Upper lobe of left lung (tissue), 6 donors: ENCODE data around the gene EAPP. TPM values are rescaled to one million over a fixed set of nuclear protein-coding genes. Genes with fewer than 3 reads are reported as not detected.

Source experiments
- ATAC-seq, 2 donors: fragments of 200-7000 bp; cut with Tn5 transposase; one replicate each; pipeline ENCODE4 v1.9.1; 2022; ENCODE audit warnings: mild to moderate bottlenecking in 2 of 2, moderate library complexity in 2 of 2; ENCODE audit not compliant: low FRiP score in 2 of 2
- DNase-seq, 2 donors: peaks; one replicate each; pipeline ENCODE4 v3.0.0-alpha.2; 2019 to 2020
- H3K27ac ChIP-seq, 4 donors: fragments of 200-600 bp; sonication (generic); one replicate each; pipeline ENCODE4 v1.5.1; 2016 to 2019
- H3K27me3 ChIP-seq, 4 donors: fragments of 200-600 bp; sonication (generic); one replicate each; pipeline ENCODE4 v1.5.1; 2017 to 2019
- H3K36me3 ChIP-seq, 4 donors: fragments of 200-600 bp; sonication (generic); one replicate each; pipeline ENCODE4 v1.5.1; 2016 to 2019
- H3K4me1 ChIP-seq, 4 donors: fragments of 200-600 bp; sonication (generic); one replicate each; pipeline ENCODE4 v1.5.1; 2018 to 2019
- H3K4me3 ChIP-seq, 4 donors: fragments of 200-600 bp; sonication (generic); one replicate each; pipeline ENCODE4 v1.5.1; 2017 to 2019; ENCODE audit warnings: mild to moderate bottlenecking in 2 of 4, moderate library complexity in 1 of 4
- H3K9me3 ChIP-seq, 4 donors: fragments of 200-600 bp; sonication (generic); one replicate each; pipeline ENCODE4 v1.5.1; 2018 to 2019
- EP300 ChIP-seq, 4 donors: sonication (generic); formaldehyde crosslinking; IDR thresholded peaks; one replicate each; pipeline ENCODE4 v1.5.1; 2017; ENCODE audit warnings: antibody characterized with exemption in 4 of 4, control low read depth in 2 of 4
- POLR2A ChIP-seq, 4 donors: fragments of 450-650 bp; IDR thresholded peaks; one replicate each; pipeline ENCODE4 v1.5.1; 2016 to 2017; ENCODE audit warnings: antibody characterized with exemption in 4 of 4, mild to moderate bottlenecking in 2 of 4
- POLR2AphosphoS5 ChIP-seq, 2 donors: sonication (generic); formaldehyde crosslinking; IDR thresholded peaks; one replicate each; pipeline ENCODE4 v1.5.1; 2017; ENCODE audit warnings: antibody characterized with exemption in 2 of 2
- WGBS, 2 donors: methylation state at CpG; one replicate each; pipeline ENCODE4 v1.1.5; 2017 to 2018; 5-methylcytosine and 5-hydroxymethylcytosine counted together
- total RNA-seq, 6 donors: library from RNA; depleted of rRNA in 4 of 6; stranded (reverse); fragments of >200 nt in 4 of 6; gene quantifications; one replicate each; pipeline versions ENCODE4 v1.1.0 to v1.2.1, GENCODE V29; 2016 to 2021
- TF ChIP-seq, protein P1 (sequence below), 6 experiments: fragments of 450-650 bp in 4 of 6; fragments of 200-600 bp in 2 of 6; sonication (generic) in 2 of 6; IDR thresholded peaks; one replicate each; pipeline ENCODE4 v1.5.1; 2016 to 2019; ENCODE audit warnings: antibody characterized with exemption in 6 of 6
- donor health status: DM: no; HTN: no; CAD: no; lungs with moderate emphysema.
- donor health status: DM: no; HTN: yes; CAD: no; lungs with severe emphysema.

Gene EAPP
- 10 to 100 TPM; 12.5 to 30.6 (median 27.6) TPM for total RNA-seq

GRCh38 chr14:34539407-34540180 is at the start of gene EAPP:
TSS of gene EAPP (minus strand) at chr14:34539701. CDS start at chr14:34539628, 73 bp downstream.
- H3K4me3 ChIP-seq: peak within 1 kb of the TSS; percentile 69 to 94 (median 85)
- H3K27me3 ChIP-seq: no peaks in the 10 kb centered on the region
- peak within 1 kb of the TSS; percentile 92 to 99 (median 98) for H3K27ac ChIP-seq
- peaks cover 8 to 24% (median 11%) of the 10 kb centered on the region in 4 donors for H3K36me3 ChIP-seq
- H3K9me3 ChIP-seq: no peaks in the 10 kb centered on the region
- peak; percentile 96 to 98 for TF ChIP-seq POLR2AphosphoS5 (IDR thresholded peaks at IDR 0.05)
- TF ChIP-seq, protein P1, sequence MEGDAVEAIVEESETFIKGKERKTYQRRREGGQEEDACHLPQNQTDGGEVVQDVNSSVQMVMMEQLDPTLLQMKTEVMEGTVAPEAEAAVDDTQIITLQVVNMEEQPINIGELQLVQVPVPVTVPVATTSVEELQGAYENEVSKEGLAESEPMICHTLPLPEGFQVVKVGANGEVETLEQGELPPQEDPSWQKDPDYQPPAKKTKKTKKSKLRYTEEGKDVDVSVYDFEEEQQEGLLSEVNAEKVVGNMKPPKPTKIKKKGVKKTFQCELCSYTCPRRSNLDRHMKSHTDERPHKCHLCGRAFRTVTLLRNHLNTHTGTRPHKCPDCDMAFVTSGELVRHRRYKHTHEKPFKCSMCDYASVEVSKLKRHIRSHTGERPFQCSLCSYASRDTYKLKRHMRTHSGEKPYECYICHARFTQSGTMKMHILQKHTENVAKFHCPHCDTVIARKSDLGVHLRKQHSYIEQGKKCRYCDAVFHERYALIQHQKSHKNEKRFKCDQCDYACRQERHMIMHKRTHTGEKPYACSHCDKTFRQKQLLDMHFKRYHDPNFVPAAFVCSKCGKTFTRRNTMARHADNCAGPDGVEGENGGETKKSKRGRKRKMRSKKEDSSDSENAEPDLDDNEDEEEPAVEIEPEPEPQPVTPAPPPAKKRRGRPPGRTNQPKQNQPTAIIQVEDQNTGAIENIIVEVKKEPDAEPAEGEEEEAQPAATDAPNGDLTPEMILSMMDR (IDR thresholded peaks at IDR 0.05): peak in 5 of 6 experiments; percentile 17 to 48 (median 37)
- peak in 3 of 4 donors; percentile 94 to 97 (median 95) for TF ChIP-seq POLR2A (IDR thresholded peaks at IDR 0.05)
- peak in 1 of 4 donors; percentile 53 for TF ChIP-seq EP300 (IDR thresholded peaks at IDR 0.05)
- WGBS, 2 donors: 2% methylated on average over 35 to 57 of the region's 59 CpGs
- ATAC-seq (peak; percentile 99 to 100), DNase-seq (peak; percentile 96 to 100)
- H3K4me1 ChIP-seq: peaks cover 16 to 24% (median 17%) of the 10 kb centered on the region in 4 donors

- DNase-seq (no peak), ATAC-seq (no peak)
- no peaks in the 10 kb centered on the region for H3K9me3 ChIP-seq
- H3K27me3 ChIP-seq: no peaks in the 10 kb centered on the region
- peaks cover 12 to 85% (median 56%) of the 10 kb centered on the region in 4 donors for H3K36me3 ChIP-seq
- 88 to 89% methylated on average over 6 of the region's 6 CpGs for WGBS, 2 donors
- H3K4me1 ChIP-seq: no peaks in the 10 kb centered on the region
- H3K27ac ChIP-seq: no peak overlapping the region
- no peak overlapping the region for H3K4me3 ChIP-seq
- TF ChIP-seq POLR2A (IDR thresholded peaks at IDR 0.05) (no peak), EP300 (IDR thresholded peaks at IDR 0.05) (no peak), POLR2AphosphoS5 (IDR thresholded peaks at IDR 0.05) (no peak)
- TF ChIP-seq, protein P1 (IDR thresholded peaks at IDR 0.05): no peak
Measured at GRCh38 chr14:34583525-34583924, 44.0 kb upstream of the EAPP start.

DNA sequence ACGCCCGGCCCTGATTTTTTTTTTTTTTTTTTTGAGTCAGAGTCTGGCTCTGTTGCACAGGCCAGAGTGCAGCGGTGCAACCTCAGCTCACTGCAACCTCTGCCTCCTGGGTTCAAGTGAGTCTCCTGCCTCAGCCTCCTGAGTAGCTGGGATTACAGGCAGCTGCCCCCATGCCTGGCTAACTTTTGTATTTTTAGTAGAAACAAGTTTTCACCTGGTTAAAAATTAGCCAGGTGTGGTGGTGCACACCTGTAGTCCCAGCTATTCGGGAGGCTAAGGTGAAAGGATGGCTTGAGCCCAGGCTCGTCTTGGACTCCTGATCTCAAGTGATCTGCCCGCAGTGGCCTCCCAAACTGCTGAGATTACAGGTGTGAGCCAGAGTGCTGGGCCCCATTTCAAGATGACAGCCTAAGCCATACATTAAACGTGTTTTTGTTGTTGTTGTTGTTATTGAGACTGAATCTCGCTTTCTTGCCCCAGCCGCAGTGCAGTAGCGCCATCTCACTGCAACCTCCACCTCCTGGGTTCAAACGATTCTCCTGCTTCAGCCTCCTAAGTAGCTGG is 42.7 kb upstream of the EAPP start:
- Histone ChIP-seq H3K27me3 (no peaks in the 10 kb centered on the region), H3K4me1 (no peaks in the 10 kb centered on the region), H3K4me3 (no peak overlapping the region), H3K27ac (no peak overlapping the region), H3K36me3 (peaks cover 12 to 86% (median 53%) of the 10 kb centered on the region in 4 donors), H3K9me3 (no peaks in the 10 kb centered on the region)
- WGBS, 2 donors: 97 to 99% methylated on average over 11 of the region's 11 CpGs
- DNase-seq (no peak), ATAC-seq (no peak)
- TF ChIP-seq EP300 (IDR thresholded peaks at IDR 0.05) (no peak), POLR2AphosphoS5 (IDR thresholded peaks at IDR 0.05) (no peak), POLR2A (IDR thresholded peaks at IDR 0.05) (no peak)
- TF ChIP-seq, protein P1 (IDR thresholded peaks at IDR 0.05): no peak

DNA sequence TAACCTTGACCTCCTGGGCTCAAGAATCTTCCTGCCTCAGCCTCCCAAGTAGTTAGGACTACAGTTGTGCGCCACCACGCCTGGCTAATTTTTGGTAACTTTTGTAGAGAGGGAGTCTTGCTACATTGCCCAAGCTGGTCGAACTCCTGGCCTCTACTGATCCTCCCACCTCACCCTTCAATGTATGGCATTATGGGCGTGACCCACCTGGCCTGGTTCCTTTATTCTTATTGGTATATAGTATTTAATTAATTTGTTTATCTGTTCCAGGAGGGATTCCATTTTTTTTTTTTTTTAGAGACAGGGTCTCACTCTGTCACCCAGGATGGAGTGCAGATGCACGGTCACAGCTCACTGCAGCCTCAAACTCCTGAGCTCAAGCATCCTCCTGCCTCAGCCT is 40.9 kb upstream of the EAPP start:
- DNase-seq: no peak
- H3K36me3 ChIP-seq: peaks cover 6 to 84% (median 46%) of the 10 kb centered on the region in 4 donors
- ATAC-seq: no peak
- TF ChIP-seq, protein P1 (IDR thresholded peaks at IDR 0.05): no peak
- TF ChIP-seq EP300 (IDR thresholded peaks at IDR 0.05): no peak
- no peak for TF ChIP-seq POLR2A (IDR thresholded peaks at IDR 0.05)
- no peak for TF ChIP-seq POLR2AphosphoS5 (IDR thresholded peaks at IDR 0.05)
- WGBS, 2 donors: 96 to 99% methylated on average over 5 of the region's 5 CpGs
- no peak overlapping the region for H3K27ac ChIP-seq
- no peak overlapping the region for H3K4me3 ChIP-seq
- H3K9me3 ChIP-seq: no peaks in the 10 kb centered on the region
- no peaks in the 10 kb centered on the region for H3K27me3 ChIP-seq
- H3K4me1 ChIP-seq: no peaks in the 10 kb centered on the region
